ENCODE measurements around the gene KANSL1. TPM values are rescaled to one million over a fixed set of nuclear protein-coding genes. Genes with fewer than 3 reads are reported as not detected.

Gene KANSL1
- total and polyA plus RNA-seq, 9 of the 15 experiments (the other 6 are each of a cell fraction or from before 2014, with no cell fraction given) = 3.6 to 55.4 (median 31.8) TPM

- peak; percentile 91 for TF ChIP-seq USF1 (CRISPR knock-in tag; IDR thresholded peaks at IDR 0.05)
- peak; percentile 79 for TF ChIP-seq SAP30 (IDR thresholded peaks at IDR 0.05; ENCODE audit: borderline replicate concordance, insufficient read depth, low read depth, low read length, poor library complexity, severe bottlenecking)
- 0 out of 2 replicates have a peak, but pooled peaks have one; percentile 38 for TF ChIP-seq ZNF583 (CRISPR knock-in tag; IDR thresholded peaks at IDR 0.05)
- peak; percentile 62; the same call in 1 of the 2 replicates for TF ChIP-seq MYC (IDR thresholded peaks at IDR 0.05; ENCODE audit: low read depth, low read length)
- 0 out of 2 replicates have a peak, but pooled peaks have one; percentile 51 for TF ChIP-seq MYC (CRISPR knock-in tag; IDR thresholded peaks at IDR 0.05; ENCODE audit: borderline replicate concordance, low read depth)
- peak; percentile 46; the same call in 1 of the 2 replicates for TF ChIP-seq ZFPM2 (CRISPR knock-in tag; IDR thresholded peaks at IDR 0.05)
- TF ChIP-seq ZNF586 (CRISPR knock-in tag; conservative IDR thresholded peaks at IDR 0.05) = 0 out of 2 replicates have a peak, but pooled peaks have one; percentile 41
- peak; percentile 45 for TF ChIP-seq TBP (optimal IDR thresholded peaks at IDR 0.05; ENCODE audit: low read depth, low read length)
- peak; percentile 58 for TF ChIP-seq BRD4 (IDR thresholded peaks at IDR 0.05)
- TF ChIP-seq BHLHE40 (IDR thresholded peaks at IDR 0.05; ENCODE audit: low read length) = peak; percentile 28; the same call in 1 of the 2 replicates
- TF ChIP-seq GTF2A2 (tag; IDR thresholded peaks at IDR 0.05) = peak; percentile 26; the same call in 1 of the 2 replicates
- TF ChIP-seq PHF8 (IDR thresholded peaks at IDR 0.05; ENCODE audit: borderline replicate concordance, low read length) = peak; percentile 60; the same call in 1 of the 2 replicates
- no peak for TF ChIP-seq ZNF280A (IDR thresholded peaks at IDR 0.05; ENCODE audit: low read depth, partially characterized antibody)
- TF ChIP-seq CC2D1A (IDR thresholded peaks at IDR 0.05) = 0 out of 2 replicates have a peak, but pooled peaks have one; percentile 28
- 0 out of 2 replicates have a peak, but pooled peaks have one; percentile 54 for TF ChIP-seq PHB (CRISPR knock-in tag; IDR thresholded peaks at IDR 0.05)
- 0 out of 2 replicates have a peak, but pooled peaks have one; percentile 10 for TF ChIP-seq ZSCAN32 (CRISPR knock-in tag; IDR thresholded peaks at IDR 0.05)
- peak; percentile 70; the same call in 1 of the 2 replicates for TF ChIP-seq EP400 (IDR thresholded peaks at IDR 0.05)
- peak; percentile 9 for TF ChIP-seq RBM25 (IDR thresholded peaks at IDR 0.05; ENCODE audit: low read depth, low read length, severe bottlenecking)
- peak; percentile 74 for TF ChIP-seq RBFOX2 (IDR thresholded peaks at IDR 0.05; ENCODE audit: low read depth, low read length)
- peak in 1 of 2 experiments; percentile 53; a peak in 1 of 4 replicates for TF ChIP-seq NONO (IDR thresholded peaks at IDR 0.05; ENCODE audit: low read depth in 2 of 2, low read length in 1 of 2)
- TF ChIP-seq E2F8 (IDR thresholded peaks at IDR 0.05; ENCODE audit: low read depth, partially characterized antibody) = no peak
- TF ChIP-seq MAZ (CRISPR knock-in tag; conservative IDR thresholded peaks at IDR 0.05 in 1 of 2, IDR thresholded peaks at IDR 0.05 in 1 of 2) = peak; percentile 18 to 51; a peak in 3 of 4 replicates
- TF ChIP-seq ILK (tag; IDR thresholded peaks at IDR 0.05; ENCODE audit: borderline replicate concordance, low read depth) = no peak
Measured at GRCh38 chr17:46192439-46193150, 634 bp downstream of the KANSL1 start (continued).

Data from K562 (cell line).